Heart left ventricle (tissue), 13 donors: Measurements from ENCODE around the gene SESN1.

ENCODE experiments used
- CTCF ChIP-seq, 12 donors: fragments of 200-600 bp; sonication (generic) in 4 of 12; IDR thresholded peaks; one replicate each; pipeline versions ENCODE4 v1.5.0 to v1.8.0; 2018 to 2022; ENCODE audit warnings: antibody characterized with exemption in 12 of 12, mild to moderate bottlenecking in 5 of 12
- POLR2A ChIP-seq, 2 donors: fragments of 450-650 bp; IDR thresholded peaks; one replicate each; pipeline ENCODE4 v1.6.1; 2017; ENCODE audit warnings: antibody characterized with exemption in 2 of 2, mild to moderate bottlenecking in 2 of 2, moderate library complexity in 2 of 2
- donor health status: ischemic (EF 13 %, LVEDD 7.1; RV severe dilation, severe dysfunction).
- donor health status: DM: no; HTN: yes; CAD: no.
- donor health status: DM: no; HTN: no; CAD: no.
- donor health status: ischemic (EF 25% LVEDD 6.9; RV normal size, moderate dysfunction).
- donor health status: ischemic (EF 25% LVEDD 5.7; RV mildly dilated, moderate dysfunction).
- donor health status: ischemic (EF 35%, LVEDD 5.7; RV mildly dilated, moderate dysfunction).
- donor health status: nonischemic (EF 11% LVEDD 7.7; RV severe dilation, severe dysfunction).
- donor health status: DM: yes; HTN: yes; CAD: no.
- donor health status: PGD.
- donor health status: ischemic (EF 29% LVEDD 5.4; RV normal size, mild dysfunction).
- donor health status: nonischemic (EF 23%, LVEDD 6.1; RV moderate dilation, normal function).

- TF ChIP-seq CTCF (IDR thresholded peaks at IDR 0.05): no peak
- TF ChIP-seq POLR2A (IDR thresholded peaks at IDR 0.05): no peak
Observed at GRCh38 chr6:109024368-109024767, 70.3 kb downstream of the SESN1 start.
